Eye (tissue), 1 donor: Measurements from ENCODE around the gene RASSF5.
"Not testable (repeated sequence)": the region's sequence is repeated elsewhere in the genome, so short reads cannot be mapped to it uniquely, and the experiment has no call there.

Experiments used
- DNase-seq: peaks from one replicate; pipeline ENCODE4 v3.0.0-alpha.2; 2015

Gene RASSF5

DNA sequence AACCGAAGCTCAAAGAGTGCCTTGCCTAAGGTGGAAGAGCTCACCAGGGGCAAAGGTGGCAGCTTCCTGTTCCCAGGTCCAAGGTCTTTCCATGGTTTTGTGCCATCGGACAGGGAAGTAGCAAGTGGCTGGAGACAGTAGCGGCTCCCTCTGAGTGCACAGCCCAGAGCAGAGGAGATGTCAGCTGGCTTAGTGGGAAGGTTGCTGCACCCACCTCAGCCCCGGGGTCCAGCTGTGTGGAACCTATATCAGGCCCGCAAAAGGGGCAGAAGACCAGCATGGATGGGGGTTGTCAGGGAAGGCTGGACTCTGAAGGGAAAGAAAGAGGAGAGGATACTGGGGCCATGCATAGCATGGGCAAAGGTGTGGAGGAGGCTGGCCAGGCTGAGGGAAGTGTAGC, 30.2 kb upstream of the RASSF5 start:
- DNase-seq: no peak

DNA sequence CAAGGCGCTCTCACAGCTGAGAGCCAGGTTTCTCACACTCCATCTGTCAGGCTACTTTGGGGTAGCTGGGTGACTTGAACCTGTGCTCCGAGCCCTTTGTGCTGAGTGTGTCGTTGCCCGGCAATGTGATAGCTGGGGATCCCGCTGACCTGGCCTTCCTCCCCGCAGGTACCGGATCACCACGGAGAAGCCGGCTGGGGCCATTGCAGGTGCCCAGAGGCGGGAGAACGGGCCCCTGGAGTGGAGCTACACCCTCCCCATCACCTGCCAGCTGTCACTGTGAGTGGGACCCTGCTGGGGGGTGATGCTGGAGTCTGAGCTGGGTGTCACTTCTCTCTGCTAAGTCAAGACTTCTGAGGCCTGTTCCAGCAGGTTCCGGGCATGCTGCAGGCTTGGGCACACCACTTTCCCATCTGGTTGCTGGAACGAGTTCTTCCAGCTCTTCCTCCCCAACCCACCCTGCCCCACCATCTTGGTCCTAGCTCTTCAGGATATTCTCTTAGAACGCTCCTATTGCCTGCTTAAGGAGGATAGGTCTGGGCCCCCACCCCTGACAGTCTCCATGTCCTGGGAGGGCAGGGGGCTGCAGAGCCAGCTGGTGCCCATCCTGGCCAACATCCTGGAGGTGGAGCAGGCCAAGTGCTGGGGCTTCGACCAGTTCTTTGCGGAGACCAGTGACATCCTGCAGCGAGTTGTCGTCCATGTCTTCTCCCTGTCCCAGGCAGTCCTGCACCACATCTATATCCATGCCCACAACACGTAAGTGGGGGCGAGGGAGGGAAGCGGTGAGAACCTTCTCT, 29.6 kb upstream of the RASSF5 start:
- no peak for DNase-seq

DNA sequence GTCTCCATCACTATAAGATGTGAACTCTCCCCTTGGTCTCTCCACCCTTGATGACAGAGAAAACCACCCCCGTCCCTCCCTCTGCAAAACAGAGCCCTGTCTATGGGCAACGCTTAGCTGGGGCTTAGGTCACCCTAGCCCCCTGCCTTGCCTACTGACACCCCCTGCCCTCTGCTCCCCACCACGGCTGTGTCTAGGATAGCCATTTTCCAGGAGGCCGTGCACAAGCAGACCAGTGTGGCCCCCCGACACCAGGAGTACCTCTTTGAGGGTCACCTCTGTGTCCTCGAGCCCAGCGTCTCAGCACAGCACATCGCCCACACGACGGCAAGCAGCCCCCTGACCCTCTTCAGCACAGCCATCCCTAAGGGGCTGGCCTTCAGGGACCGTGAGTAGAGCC, 28.6 kb upstream of the RASSF5 start:
- DNase-seq: no peak

DNA sequence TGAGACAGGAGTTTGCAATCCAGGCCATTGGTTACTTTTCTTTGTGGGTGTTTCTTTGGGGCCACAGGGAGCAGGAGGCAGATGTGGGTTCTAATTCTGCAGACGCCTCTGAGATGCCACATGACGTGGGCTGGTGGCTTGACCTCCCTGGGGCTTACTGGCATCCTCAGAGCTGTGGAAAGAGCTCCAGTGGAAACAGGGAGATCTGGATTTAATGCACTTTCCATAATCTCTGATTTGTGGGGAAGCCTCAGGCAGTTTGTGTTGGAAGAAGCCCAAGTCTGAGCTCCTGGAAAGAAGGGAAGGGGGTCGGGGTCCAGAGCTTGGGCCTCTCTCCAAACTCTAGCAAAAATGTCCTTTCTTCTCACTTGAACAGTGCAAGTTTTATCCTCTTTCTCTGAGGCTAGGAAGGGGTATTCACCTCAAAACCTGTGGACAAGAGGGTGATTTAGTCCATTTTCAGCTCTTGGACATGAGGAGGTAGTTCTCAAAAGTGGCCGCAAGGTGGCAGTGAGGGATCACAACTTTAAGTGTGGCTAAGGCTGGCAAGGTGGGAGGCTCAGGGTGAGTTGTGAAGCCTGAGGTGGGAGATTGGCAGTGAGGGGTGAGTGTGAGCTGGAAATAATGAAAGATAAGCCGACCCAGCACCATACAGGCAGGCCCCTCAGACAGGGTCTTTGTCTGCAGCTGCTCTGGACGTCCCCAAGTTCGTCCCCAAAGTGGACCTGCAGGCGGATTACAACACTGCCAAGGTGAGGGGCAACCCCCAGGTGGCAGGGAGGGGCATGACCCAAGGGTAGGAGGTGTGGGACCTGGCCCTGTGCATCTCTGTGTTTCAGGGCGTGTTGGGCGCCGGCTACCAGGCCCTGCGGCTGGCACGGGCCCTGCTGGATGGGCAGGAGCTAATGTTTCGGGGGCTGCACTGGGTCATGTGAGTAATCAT, 27.9 kb upstream of the RASSF5 start:
- DNase-seq: peak; percentile 93

DNA sequence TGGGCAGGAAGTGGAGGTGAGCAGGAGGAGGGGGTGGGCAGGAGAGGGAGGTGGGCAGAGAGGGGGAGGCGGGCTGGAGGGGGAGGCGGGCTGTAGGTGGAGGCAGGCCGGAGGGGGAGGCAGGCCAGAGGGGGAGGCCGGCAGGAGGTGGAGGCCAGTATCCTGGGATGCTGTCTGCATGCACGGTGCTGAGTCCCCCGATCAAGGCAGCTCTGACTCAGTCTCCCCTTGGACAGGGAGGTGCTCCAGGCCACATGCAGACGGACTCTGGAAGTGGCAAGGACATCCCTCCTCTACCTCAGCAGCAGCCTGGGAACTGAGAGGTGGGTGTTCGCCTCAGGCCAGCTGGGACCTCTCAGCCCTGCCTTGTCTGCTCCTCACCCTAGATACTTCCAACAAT, 27.1 kb upstream of the RASSF5 start:
- no peak for DNase-seq

DNA sequence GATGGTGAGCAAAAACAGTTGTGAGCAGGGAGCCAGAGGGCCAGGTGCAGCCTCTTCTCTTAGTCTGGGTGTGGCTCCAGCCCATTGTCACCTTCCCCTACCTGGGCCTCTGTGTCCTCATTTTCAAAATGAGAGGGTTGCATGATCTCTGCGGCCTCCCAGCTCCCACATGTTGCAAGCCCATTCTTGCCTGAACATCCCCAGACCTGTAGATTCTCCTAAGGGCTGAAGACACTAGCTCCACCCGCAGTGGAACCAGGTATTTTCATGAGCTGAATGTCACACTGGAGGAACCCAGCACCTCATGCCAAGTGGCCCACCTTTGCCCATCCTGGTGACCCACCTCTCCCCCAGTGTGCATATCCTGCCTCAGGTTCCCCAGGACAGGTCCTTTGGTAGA, 24.7 kb upstream of the RASSF5 start:
- DNase-seq: no peak

DNA sequence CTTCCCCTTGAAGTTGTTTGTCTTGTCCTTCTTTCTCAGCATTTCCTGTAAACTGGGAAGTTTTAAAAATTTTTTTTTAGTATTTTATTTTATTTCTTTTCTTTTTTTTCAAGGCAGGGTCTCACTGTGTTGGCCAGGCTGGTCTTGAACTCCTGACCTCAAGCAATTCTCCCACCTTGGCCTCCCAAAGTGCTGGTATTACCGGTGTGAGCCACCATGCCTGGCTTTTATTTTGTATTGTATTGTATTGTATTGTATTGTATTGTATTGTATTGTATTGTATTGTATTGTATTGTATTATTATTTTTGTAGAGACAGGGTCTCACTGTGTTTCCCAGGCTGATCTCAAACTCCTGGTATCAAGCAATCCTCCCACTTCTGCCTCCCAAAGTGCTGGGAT, 23.5 kb upstream of the RASSF5 start:
- DNase-seq: not testable (repeated sequence)

DNA sequence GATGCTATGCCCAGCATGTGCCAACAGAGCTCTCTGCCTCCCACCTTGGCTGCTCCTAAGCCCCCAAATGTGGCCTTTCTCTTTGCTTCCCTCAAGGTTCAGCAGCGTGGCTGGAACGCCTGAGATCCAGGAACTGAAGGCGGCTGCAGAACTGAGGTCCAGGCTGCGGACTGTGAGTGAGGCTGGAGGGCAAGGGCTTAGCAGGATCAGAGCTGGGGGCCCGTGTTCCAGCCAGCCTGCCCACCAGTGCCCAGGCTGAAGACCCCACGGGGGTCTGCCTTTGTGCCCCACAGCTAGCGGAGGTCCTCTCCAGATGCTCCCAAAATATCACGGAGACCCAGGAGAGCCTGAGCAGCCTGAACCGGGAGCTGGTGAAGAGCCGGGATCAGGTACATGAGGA, 22.4 kb upstream of the RASSF5 start:
- no peak for DNase-seq

DNA sequence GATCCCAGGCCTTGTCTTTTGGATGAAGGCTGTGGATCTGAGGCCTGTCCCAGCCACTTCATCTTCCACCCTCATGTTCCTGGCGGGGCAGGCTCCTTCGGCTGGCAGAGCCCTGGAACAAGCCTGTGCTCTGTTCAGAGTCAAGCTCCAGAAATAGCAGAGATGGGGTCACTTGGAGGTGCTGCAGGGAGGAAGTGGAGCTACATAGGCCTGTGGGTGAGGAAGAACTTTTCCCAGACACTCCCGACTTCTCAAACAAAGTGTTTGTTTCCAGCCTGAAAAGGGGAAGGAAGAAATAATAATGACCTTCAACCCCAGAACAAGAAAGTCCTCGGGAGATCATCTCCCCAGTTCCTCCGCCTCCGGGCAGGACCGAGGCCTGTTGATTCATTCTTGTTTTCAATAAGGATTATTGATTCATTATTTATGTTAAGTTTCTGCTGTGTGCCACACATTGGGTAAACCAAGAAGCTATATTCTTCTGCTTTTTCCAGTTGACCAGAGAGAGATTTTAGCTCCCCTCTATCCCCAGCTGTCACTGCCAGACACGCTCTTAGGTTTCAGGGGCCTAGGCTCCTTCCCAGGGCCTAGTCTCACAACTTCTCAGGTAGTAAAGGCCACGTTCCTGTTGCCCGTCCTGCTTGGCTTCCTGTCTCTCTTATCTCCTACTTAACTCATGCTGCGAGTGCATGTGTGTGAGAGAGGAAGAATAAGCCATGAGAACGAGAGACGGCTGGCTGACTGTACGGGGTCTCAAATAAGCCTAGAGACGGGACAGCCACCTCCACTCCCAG, 20.1 kb upstream of the RASSF5 start:
- no peak for DNase-seq

DNA sequence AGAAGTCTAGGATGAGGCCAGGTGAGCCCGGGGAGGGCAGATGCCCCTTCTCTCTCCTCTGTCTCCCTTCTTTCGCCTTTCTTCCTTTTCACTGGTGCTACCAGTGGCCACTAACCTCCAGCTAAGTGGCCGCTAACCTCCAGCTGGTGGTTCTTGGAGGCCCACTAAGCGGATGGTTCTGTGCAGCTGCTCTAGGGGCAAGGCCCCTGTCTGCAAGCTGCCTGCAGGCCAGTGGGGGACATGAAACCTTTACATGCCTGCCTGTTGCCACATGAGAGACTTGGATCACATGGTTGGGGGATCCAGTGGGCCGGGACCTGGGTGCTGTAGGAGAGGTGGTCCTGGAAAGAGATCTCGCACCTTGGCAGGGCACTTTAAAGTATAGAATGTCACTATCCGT, 19.4 kb upstream of the RASSF5 start:
- DNase-seq: no peak

DNA sequence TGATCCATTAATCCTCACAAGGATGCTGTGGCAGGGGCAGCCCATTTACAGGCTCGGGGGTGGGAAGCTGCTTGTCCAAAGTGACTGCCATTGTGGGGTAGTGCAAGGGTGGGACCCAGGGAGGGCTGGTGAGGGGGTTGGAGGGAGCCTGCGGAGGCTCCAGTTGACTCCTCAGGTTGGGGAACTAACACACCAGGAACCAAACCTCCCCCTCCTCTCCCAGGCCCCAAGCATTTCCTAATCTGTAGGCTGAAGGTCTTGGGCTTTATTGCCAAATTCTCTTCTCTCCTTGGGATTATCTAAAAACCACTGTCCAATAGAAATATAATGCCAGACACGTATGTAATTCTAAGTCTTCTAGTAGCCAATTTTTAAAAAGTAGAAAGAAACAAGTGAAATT, 18.9 kb upstream of the RASSF5 start:
- DNase-seq: no peak

DNA sequence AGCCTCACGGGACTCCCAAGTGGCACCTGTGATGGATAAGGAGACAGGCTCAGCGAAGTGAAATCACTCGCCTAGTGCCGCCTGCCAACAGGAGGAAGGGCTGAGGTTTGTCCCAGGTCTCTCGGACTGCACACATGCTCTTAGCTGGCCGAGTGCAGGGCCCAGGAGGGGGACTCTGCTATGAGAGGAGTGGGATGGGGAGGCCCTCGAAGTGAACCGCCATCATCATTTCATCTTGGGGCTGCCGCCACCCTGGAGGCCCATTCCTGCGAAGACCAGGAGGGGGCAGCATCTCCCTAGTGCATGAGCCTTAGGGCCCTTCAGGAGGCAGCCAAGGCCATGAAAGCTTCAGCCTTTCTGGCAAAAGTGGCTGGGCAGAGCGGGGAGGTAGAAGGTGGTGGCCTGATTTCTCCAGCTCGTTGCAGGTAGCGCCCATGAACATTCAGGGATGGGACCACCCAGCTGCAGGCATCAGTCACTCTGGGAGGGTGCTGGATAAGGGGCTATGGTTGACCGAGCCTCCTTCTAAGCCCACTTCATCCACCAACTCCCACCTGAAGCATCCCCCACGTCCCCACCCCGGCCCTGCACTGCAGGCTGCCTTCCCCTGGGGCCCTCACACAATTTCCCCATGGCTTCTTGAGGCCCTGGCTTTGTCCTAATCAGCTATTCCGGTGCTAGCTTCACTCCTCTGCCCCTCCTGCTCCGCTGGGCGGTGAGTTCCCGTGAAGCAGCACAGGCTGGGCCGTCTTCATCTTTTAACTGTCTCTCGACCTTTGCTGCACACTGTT, 17.2 kb upstream of the RASSF5 start:
- peak; percentile 93 for DNase-seq

DNA sequence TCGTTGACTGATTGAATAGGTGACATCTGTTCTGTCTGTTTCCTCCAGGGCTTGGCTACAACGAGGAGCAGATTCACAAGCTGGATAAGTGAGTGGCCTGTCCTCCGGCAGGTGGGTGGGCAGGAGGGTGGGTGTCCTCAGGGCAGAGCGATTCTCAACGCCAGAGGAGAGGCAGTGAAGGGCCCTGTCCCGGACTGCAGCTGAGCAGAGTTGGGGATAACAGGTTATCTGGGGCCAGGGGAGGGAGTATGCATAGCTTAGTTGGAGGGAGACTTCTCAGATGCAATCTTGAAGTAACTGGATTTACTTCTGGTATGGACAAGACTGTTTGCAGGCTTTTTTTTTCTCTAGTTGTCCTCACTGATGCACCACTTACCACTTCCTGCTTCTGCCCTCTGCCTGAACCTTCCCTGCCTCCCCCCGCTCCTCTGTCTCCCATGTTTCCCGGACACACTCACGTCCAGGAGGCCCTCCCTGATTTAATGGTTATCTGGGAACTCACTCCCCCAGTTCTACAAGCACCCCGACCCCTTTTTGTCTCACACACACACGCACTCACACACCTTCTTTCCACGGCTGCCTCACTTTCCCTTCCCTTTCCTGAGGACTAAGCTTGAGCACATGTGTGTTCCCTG, 16.4 kb upstream of the RASSF5 start:
- no peak for DNase-seq

DNA sequence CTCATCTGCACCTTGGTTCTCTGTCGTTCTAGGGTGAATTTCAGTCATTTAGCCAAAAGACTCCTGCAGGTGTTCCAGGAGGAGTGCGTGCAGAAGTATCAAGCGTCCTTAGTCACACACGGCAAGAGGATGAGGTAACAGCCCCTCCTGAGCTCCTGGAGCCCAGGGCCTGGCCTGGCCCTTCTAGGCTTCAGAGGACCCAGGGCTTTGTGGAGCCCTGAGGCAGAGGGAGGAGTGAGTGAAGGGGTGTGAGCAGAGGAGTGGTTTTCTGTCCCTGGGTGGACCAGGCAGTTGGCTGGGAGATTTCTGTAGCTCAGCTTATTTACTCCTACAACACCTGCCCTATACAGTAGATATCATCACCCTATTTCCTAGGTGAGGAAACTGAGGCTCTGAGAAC, 15.7 kb upstream of the RASSF5 start:
- DNase-seq: no peak

DNA sequence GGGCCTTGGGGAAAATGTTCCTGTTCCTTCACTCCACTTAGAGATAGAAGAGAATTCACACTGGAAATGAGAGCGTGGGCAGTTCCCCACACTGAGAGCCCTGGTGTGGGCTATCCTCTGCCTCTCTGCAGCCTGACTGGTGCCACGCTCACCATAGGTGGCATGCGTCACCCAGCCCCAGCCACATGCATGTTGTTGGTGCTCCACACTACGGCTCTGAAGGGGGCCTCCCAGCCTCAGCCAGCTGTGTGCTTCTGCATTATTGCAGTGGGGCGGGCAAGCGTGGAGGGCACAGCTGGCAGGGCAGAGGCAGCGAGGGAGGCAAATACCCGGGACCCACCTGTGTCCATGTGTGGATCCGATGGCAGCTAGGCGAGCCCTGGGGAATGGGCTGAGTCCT, 14.7 kb upstream of the RASSF5 start:
- no peak for DNase-seq

DNA sequence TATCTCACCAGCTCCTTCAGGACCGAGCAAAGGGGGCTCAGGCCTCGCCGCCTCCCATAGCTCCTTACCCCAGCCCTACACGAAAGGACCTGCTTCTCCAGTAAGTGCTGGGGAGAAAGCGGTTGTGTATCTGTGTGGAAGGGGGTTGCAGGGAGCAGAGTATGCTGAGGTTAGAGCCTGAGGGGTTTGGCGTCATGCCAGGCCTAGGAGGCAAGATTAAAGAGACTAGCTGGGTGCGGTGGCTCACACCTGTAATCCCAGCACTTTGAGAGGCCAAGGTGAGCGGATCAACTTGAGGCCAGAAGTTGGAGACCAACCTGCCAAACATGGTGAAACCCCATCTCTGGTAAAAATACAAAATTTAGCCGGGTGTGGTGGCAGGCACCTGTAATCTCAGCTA, 14.1 kb upstream of the RASSF5 start:
- DNase-seq: no peak

DNA sequence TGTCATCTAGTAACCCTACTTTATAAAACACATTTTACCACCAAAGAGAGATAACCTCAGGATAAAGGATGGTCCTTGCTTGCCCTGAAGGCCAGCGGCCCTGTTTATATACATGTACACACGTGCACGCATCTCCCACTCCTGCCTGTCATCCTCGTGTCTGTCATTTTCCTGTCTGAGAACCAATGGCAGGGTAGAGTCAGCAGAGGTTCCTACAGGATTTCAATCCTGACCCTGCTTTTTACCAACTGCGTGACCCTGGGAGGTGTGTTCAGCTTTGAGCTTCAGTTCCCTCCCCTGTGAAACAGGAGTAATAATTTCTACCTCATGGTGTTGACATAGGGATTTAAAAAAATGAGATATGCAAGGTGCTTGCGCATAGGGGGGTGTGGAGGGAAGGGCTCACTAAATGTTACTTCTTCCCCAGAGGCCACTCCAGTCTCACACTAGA, 12.3 kb upstream of the RASSF5 start:
- no peak for DNase-seq

DNA sequence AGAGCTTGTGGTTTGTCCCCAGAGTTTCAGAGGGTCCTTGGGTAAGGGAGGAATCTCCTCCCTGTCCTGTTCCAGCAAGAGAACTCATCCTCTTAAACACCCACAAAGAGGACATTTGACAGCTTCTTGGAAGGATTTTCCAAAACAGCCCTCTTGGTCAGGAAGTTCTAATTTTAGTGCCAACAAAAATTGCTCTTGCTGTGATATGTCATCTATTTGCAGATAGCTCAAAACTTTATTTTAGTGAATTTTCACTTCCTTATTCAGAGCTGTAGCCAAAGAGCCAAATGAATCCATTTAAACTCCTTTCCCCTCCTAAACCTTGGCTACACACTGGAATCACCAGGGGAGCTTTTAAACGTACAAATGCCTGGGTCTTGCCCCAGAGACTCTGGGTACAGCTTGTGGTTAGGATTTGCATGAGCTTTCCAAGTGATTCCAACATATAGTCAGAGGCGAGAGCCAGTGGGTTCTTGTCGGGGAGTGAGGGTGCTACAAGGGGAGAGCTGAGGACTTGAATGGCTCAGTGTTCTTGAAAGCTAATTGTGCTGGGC, 11.8 kb upstream of the RASSF5 start:
- no peak for DNase-seq

DNA sequence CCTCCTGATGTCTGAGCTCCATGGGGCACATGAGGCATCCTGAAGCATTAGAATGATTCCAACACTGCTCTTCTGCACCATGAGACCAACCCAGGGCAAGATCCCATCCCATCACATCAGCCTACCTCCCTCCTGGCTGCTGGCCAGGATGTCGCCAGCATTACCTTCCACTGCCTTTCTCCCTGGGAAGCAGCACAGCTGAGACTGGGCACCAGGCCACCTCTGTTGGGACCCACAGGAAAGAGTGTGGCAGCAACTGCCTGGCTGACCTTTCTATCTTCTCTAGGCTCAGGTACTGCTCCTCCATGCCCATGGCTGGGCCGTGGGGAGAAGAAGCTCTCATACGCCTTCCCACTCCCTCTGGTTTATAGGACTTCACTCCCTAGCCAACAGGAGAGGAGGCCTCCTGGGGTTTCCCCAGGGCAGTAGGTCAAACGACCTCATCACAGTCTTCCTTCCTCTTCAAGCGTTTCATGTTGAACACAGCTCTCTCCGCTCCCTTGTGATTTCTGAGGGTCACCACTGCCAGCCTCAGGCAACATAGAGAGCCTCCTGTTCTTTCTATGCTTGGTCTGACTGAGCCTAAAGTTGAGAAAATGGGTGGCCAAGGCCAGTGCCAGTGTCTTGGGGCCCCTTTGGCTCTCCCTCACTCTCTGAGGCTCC, 11.1 kb upstream of the RASSF5 start:
- DNase-seq: no peak

DNA sequence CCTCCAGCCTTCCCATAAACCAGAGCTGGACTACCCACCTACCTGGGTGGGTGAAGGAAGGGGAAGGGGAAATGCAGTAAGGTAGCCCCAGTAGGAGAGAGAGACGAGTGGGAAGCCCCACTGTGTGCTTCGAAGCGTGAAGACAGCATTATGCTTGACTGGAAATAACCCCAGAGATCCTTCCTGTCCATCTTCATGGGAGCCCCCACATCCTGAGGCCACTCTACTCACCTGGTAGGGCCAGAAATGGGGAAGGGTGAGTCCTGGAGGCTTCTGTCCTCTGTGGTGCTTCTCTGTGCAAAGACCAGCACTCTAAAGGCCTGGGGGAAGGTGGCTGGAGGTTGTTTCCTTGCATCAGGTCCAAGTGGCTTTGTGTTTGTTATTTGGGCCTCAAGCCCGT, 10.0 kb upstream of the RASSF5 start:
- no peak for DNase-seq

DNA sequence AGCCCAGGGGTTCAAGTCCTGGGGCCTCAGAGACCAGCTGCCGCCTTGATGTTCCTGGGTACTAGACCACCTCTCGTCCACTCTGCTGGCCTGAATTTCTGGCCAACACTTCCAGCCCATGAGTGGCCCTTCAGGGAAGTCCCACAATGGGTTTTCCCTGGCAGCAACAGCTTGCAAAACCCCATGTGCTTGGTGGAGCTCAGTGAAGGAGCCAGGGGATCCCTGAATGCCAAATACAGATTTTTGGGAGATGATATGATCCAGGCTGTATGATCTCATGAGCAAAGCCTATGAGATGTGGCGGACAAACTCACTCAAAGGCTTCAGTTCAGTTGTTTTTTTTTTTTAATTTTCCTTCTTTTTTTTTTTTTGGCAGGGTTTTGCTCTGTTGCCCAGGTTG, 9.6 kb upstream of the RASSF5 start:
- DNase-seq: no peak
